CD14-positive monocyte (primary cell): ENCODE results near the gene ESF1. TPM values are rescaled to one million over a fixed set of nuclear protein-coding genes. Genes with fewer than 3 reads are reported as not detected.

Experiments
- DNase-seq, 3 donors: peaks; one replicate each; pipeline ENCODE4 v3.0.0-alpha.2; 2011 to 2022
- H2AFZ ChIP-seq: 2 replicates; pipeline ENCODE4 v1.6.0; 2012; ENCODE audit warnings: mild to moderate bottlenecking, low read depth, low read length, inconsistent platforms; ENCODE audit not compliant: insufficient read depth, poor library complexity, severe bottlenecking
- H3K27ac ChIP-seq, 2 donors: 1 replicate in 1 of 2; 2 replicates in 1 of 2; pipeline ENCODE4 v1.5.1; 2012 to 2013; ENCODE audit warnings: low read length in 2 of 2, control low read depth in 1 of 2, inconsistent platforms in 1 of 2, low read depth in 1 of 2, mild to moderate bottlenecking in 1 of 2
- H3K27me3 ChIP-seq, 2 donors: one replicate each; pipeline versions ENCODE4 v1.6.0 to v1.6.1; 2011 to 2013; ENCODE audit warnings: low read length in 2 of 2; ENCODE audit not compliant: control insufficient read depth in 2 of 2, insufficient read depth in 2 of 2
- H3K36me3 ChIP-seq, 2 donors: replicated peaks in 1 of 2; 1 replicate in 1 of 2; 2 replicates in 1 of 2; pipeline versions ENCODE4 v1.5.1 to v1.6.1; 2012 to 2013; ENCODE audit warnings: low read length in 2 of 2, control low read depth in 1 of 2, inconsistent platforms in 1 of 2, mild to moderate bottlenecking in 1 of 2; ENCODE audit not compliant: insufficient read depth in 2 of 2, control insufficient read depth in 1 of 2
- H3K4me1 ChIP-seq, 2 donors: 1 replicate in 1 of 2; 2 replicates in 1 of 2; pipeline versions ENCODE4 v1.5.1 to v1.6.1; 2012 to 2013; ENCODE audit warnings: low read length in 2 of 2, control low read depth in 1 of 2, inconsistent platforms in 1 of 2, mild to moderate bottlenecking in 1 of 2, moderate library complexity in 1 of 2; ENCODE audit not compliant: insufficient read depth in 2 of 2, control insufficient read depth in 1 of 2
- H3K4me2 ChIP-seq: replicated peaks from 2 replicates; pipeline ENCODE3; 2012; ENCODE audit warnings: low read length, moderate library complexity, mild to moderate bottlenecking; ENCODE audit not compliant: poor library complexity, severe bottlenecking; ENCODE audit errors: extremely low read depth
- H3K4me3 ChIP-seq, 3 experiments: fragments of 200-600 bp in 1 of 3; sonication (generic) in 1 of 3; replicated peaks in 1 of 3; 1 replicate in 2 of 3; 2 replicates in 1 of 3; pipeline ENCODE4 v1.5.1; 2011 to 2013; ENCODE audit warnings: low read length in 3 of 3, mild to moderate bottlenecking in 3 of 3, control low read depth in 2 of 3, low read depth in 2 of 3, inconsistent platforms in 1 of 3, moderate library complexity in 1 of 3
- H3K79me2 ChIP-seq: 2 replicates; pipeline ENCODE4 v1.6.0; 2012; ENCODE audit warnings: mild to moderate bottlenecking, control low read depth, inconsistent platforms, low read length, moderate library complexity; ENCODE audit not compliant: insufficient read depth
- H3K9ac ChIP-seq: 2 replicates; pipeline ENCODE4 v1.6.0; 2017; ENCODE audit warnings: low read length, mild to moderate bottlenecking; ENCODE audit not compliant: insufficient read depth, poor library complexity, severe bottlenecking
- H3K9me3 ChIP-seq, 2 donors: replicated peaks in 1 of 2; 1 replicate in 1 of 2; 2 replicates in 1 of 2; pipeline versions ENCODE4 v1.5.1 to v1.6.1; 2012 to 2013; ENCODE audit warnings: low read length in 2 of 2, control low read depth in 1 of 2; ENCODE audit not compliant: control insufficient read depth in 1 of 2, insufficient read depth in 1 of 2
- H4K20me1 ChIP-seq: 2 replicates; pipeline ENCODE4 v1.6.0; 2012; ENCODE audit warnings: mild to moderate bottlenecking, low read length, control low read depth, moderate library complexity; ENCODE audit not compliant: insufficient read depth
- H3K27ac Mint-ChIP-seq, 7 donors: one replicate each; pipeline ENCODE4 v1.8.0; 2020; ENCODE audit warnings: mild to moderate bottlenecking in 7 of 7, mixed read lengths in 7 of 7, moderate library complexity in 6 of 7, inconsistent platforms in 2 of 7
- H3K27me3 Mint-ChIP-seq, 3 donors: one replicate each; pipeline ENCODE4 v1.8.0; 2021 to 2022; ENCODE audit warnings: low read depth in 3 of 3, mild to moderate bottlenecking in 3 of 3, mixed read lengths in 3 of 3, moderate library complexity in 3 of 3, inconsistent platforms in 1 of 3
- H3K36me3 Mint-ChIP-seq, 2 donors: one replicate each; pipeline ENCODE4 v1.8.0; 2020; ENCODE audit warnings: mixed read lengths in 2 of 2, inconsistent platforms in 1 of 2, mild to moderate bottlenecking in 1 of 2
- H3K4me1 Mint-ChIP-seq: one replicate; pipeline ENCODE4 v1.8.0; 2020; ENCODE audit warnings: mild to moderate bottlenecking, mixed read lengths
- H3K4me3 Mint-ChIP-seq, 2 donors: one replicate each; pipeline ENCODE4 v1.8.0; 2020; ENCODE audit warnings: mild to moderate bottlenecking in 2 of 2, mixed read lengths in 2 of 2, moderate library complexity in 1 of 2
- H3K9me3 Mint-ChIP-seq, 7 donors: one replicate each; pipeline ENCODE4 v1.8.0; 2020 to 2022; ENCODE audit warnings: mixed read lengths in 7 of 7, mild to moderate bottlenecking in 6 of 7, moderate library complexity in 6 of 7, inconsistent platforms in 2 of 7
- WGBS: methylation state at CpG from one replicate; pipeline ENCODE4 v1.1.5; 2013; ENCODE audit warnings: missing lambda C conversion rate; ENCODE audit not compliant: insufficient coverage; 5-methylcytosine and 5-hydroxymethylcytosine counted together
- intact Hi-C, 2 donors: fragments of 100-400 bp; cut with micrococcal nuclease; formaldehyde crosslinking; loops; one replicate each; pipeline versions ENCODE4 v1.15.0 to v1.15.1; 2023
- polyA plus RNA-seq, 3 donors: library from polyadenylated mRNA; depleted of rRNA in 1 of 3; unstranded in 2 of 3; stranded (reverse) in 1 of 3; fragments of 300-500 nt in 2 of 3; fragments of >200 nt in 1 of 3; fragmentation: Illumina TruSeq in 2 of 3; gene quantifications; 1 replicate in 2 of 3; 2 replicates in 1 of 3; pipeline ENCODE4 v1.2.3, GENCODE V29; 2012 to 2021
- TF ChIP-seq, protein P1 (sequence below): fragments of 200-600 bp; IDR thresholded peaks from one replicate; pipeline ENCODE4 v1.8.0; 2022; ENCODE audit warnings: antibody characterized with exemption, mild to moderate bottlenecking

Gene ESF1
- polyA plus RNA-seq, 3 donors, result 0.73 to 2.3 (median 1.7) TPM

DNA sequence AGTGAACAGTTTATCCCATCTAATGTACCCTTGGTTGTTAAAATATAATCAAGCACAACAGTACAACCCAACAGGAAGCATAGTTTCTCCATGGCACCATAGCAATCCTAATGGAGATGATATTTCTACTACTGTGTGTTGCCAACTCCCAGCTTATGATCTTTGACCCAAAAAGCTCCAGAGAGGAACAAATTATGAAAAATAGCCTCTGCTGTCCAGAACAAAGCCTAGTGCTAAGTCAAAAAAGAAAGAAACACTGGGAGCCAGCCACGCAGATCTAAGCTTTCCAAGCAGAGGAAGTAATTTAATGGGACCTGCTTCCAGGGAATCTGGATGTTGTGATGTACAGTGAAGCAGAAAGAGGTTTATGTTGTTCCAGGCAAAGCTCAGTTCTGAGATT is 93.8 kb downstream of the ESF1 start:
- Mint-ChIP-seq H3K27me3 (peaks cover 0 to 3% (median 0%) of the 10 kb centered on the region in 3 donors), H3K36me3 (no peaks in the 10 kb centered on the region), H3K4me3 (no peak overlapping the region), H3K27ac (no peak overlapping the region), H3K4me1 (no peaks in the 10 kb centered on the region), H3K9me3 (peaks cover 0 to 8% (median 3%) of the 10 kb centered on the region in 7 donors)
- Histone ChIP-seq H3K4me3 (no peak overlapping the region), H4K20me1 (no peaks in the 10 kb centered on the region), H3K4me2 (no peak overlapping the region), H3K79me2 (no peaks in the 10 kb centered on the region), H3K9ac (no peak overlapping the region), H3K27ac (no peak overlapping the region), H3K27me3 (no peaks in the 10 kb centered on the region), H3K4me1 (no peaks in the 10 kb centered on the region), H2AFZ (no peak overlapping the region), H3K36me3 (no peaks in the 10 kb centered on the region), H3K9me3 (no peaks in the 10 kb centered on the region)
- no peak for DNase-seq
- intact Hi-C loops, result no loop called here
- WGBS, result 90% methylated on average over 1 of the region's 1 CpG
- TF ChIP-seq, protein P1, sequence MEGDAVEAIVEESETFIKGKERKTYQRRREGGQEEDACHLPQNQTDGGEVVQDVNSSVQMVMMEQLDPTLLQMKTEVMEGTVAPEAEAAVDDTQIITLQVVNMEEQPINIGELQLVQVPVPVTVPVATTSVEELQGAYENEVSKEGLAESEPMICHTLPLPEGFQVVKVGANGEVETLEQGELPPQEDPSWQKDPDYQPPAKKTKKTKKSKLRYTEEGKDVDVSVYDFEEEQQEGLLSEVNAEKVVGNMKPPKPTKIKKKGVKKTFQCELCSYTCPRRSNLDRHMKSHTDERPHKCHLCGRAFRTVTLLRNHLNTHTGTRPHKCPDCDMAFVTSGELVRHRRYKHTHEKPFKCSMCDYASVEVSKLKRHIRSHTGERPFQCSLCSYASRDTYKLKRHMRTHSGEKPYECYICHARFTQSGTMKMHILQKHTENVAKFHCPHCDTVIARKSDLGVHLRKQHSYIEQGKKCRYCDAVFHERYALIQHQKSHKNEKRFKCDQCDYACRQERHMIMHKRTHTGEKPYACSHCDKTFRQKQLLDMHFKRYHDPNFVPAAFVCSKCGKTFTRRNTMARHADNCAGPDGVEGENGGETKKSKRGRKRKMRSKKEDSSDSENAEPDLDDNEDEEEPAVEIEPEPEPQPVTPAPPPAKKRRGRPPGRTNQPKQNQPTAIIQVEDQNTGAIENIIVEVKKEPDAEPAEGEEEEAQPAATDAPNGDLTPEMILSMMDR, result no peak

DNA sequence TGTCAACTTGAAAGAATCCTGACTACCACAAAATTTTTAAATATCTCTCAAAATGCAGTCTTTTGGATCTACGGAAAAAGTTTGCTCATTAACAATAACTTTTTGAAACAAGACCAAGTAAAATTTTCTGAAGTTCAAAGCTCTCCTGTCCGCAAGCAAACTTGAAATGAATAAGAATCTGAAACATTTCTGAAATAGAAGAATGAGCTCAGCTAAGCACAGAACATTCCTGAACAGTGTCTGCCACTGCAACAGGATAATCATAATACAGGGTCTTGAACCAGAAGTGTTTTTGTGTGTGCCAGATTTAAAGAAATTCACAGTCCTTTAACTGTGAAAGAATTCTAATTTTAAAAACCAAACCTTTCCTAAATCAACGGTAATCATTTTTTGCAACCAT is 96.9 kb downstream of the ESF1 start:
- no peak for DNase-seq
- TF ChIP-seq, protein P1, result no peak
- H3K4me1 Mint-ChIP-seq, result no peaks in the 10 kb centered on the region
- peaks cover 1 to 3% (median 2%) of the 10 kb centered on the region in 3 donors for H3K27me3 Mint-ChIP-seq
- H3K27ac Mint-ChIP-seq, result no peak overlapping the region
- Histone ChIP-seq H3K27ac (no peak overlapping the region), H4K20me1 (no peaks in the 10 kb centered on the region), H3K4me3 (no peak overlapping the region), H3K79me2 (no peaks in the 10 kb centered on the region), H2AFZ (no peak overlapping the region), H3K9ac (no peak overlapping the region), H3K4me1 (no peaks in the 10 kb centered on the region), H3K36me3 (no peaks in the 10 kb centered on the region), H3K27me3 (no peaks in the 10 kb centered on the region), H3K9me3 (no peaks in the 10 kb centered on the region), H3K4me2 (no peak overlapping the region)
- intact Hi-C loops, result no loop called here
- no peaks in the 10 kb centered on the region for H3K36me3 Mint-ChIP-seq
- H3K9me3 Mint-ChIP-seq, result peaks cover 0 to 3% (median 0%) of the 10 kb centered on the region in 7 donors
- 100% methylated on average over 1 of the region's 3 CpGs for WGBS
- no peak overlapping the region for H3K4me3 Mint-ChIP-seq
